DOHH2 (cell line): Measurements from ENCODE around the gene ZSCAN10.

Experiments used
- H3F3A ChIP-seq: fragments of 200-600 bp; sonication (generic), shearing (Covaris generic); 2 replicates; pipeline ENCODE4 v1.6.0; 2016; ENCODE audit warnings: antibody characterized with exemption, mild to moderate bottlenecking; ENCODE audit not compliant: control insufficient read depth, insufficient read depth
- H3K27ac ChIP-seq: fragments of 200-600 bp; sonication (generic); 2 replicates; pipeline ENCODE4 v1.5.1; 2014; ENCODE audit warnings: low read depth, mild to moderate bottlenecking, low read length, moderate library complexity
- H3K27me3 ChIP-seq: fragments of 200-600 bp; sonication (generic); 2 replicates; pipeline ENCODE4 v1.6.1; 2014; ENCODE audit warnings: mild to moderate bottlenecking, low read length, mixed read lengths; ENCODE audit not compliant: control insufficient read depth
- H3K36me3 ChIP-seq: fragments of 200-600 bp; sonication (generic); 2 replicates; pipeline ENCODE4 v1.6.1; 2014; ENCODE audit warnings: mild to moderate bottlenecking, low read length, moderate library complexity, mixed read lengths; ENCODE audit not compliant: control insufficient read depth
- H3K4me1 ChIP-seq: fragments of 200-600 bp; sonication (generic); 2 replicates; pipeline ENCODE4 v1.6.1; 2014; ENCODE audit warnings: mild to moderate bottlenecking, low read length, mixed read lengths; ENCODE audit not compliant: control insufficient read depth
- H3K4me2 ChIP-seq: fragments of 200-600 bp; sonication (generic); 2 replicates; pipeline ENCODE4 v1.6.0; 2014; ENCODE audit warnings: mild to moderate bottlenecking, low read length, moderate library complexity
- H3K4me3 ChIP-seq: fragments of 200-600 bp; sonication (generic); 2 replicates; pipeline ENCODE4 v1.5.1; 2014; ENCODE audit warnings: mild to moderate bottlenecking, low read length, mixed read lengths
- H3K79me2 ChIP-seq: fragments of 200-600 bp; sonication (generic); 2 replicates; pipeline ENCODE4 v1.6.1; 2014; ENCODE audit warnings: mild to moderate bottlenecking, low read length, mixed read lengths; ENCODE audit not compliant: control insufficient read depth
- H3K9me2 ChIP-seq: fragments of 200-600 bp; sonication (generic); replicated peaks from 2 replicates; pipeline ENCODE4 v1.6.1; 2014; ENCODE audit warnings: mild to moderate bottlenecking, low read length, mixed read lengths; ENCODE audit not compliant: control insufficient read depth
- H3K9me3 ChIP-seq: fragments of 200-600 bp; sonication (generic); 2 replicates; pipeline ENCODE4 v1.6.1; 2014; ENCODE audit warnings: antibody characterized with exemption, low read length, mixed read lengths; ENCODE audit not compliant: control insufficient read depth, insufficient read depth
- H4K20me1 ChIP-seq: fragments of 200-600 bp; sonication (generic); 2 replicates; pipeline ENCODE4 v1.6.0; 2014; ENCODE audit warnings: low read depth, mild to moderate bottlenecking, antibody characterized with exemption, low read length, moderate library complexity; ENCODE audit not compliant: control insufficient read depth, insufficient read depth
- EZH2phosphoT487 ChIP-seq: fragments of 200-600 bp; sonication (generic); IDR thresholded peaks from 2 replicates; pipeline ENCODE4 v1.6.1; 2017; ENCODE audit warnings: borderline replicate concordance, mild to moderate bottlenecking, antibody characterized with exemption, low read length, moderate library complexity, mixed read lengths
- TF ChIP-seq, protein P1 (sequence below): fragments of 200-600 bp; sonication (generic); IDR thresholded peaks from one replicate; pipeline ENCODE4 v1.5.1; 2014; ENCODE audit warnings: antibody characterized with exemption, mild to moderate bottlenecking, low read depth, low read length; ENCODE audit not compliant: poor library complexity, severe bottlenecking

ZSCAN10 gene

GRCh38 chr16:3088925-3089716 is 10.0 kb downstream of the ZSCAN10 start:
- Histone ChIP-seq H3K4me3 (no peak overlapping the region), H3K36me3 (no peaks in the 10 kb centered on the region), H3K79me2 (no peaks in the 10 kb centered on the region), H3K27ac (no peak overlapping the region), H3K9me2 (no peaks in the 10 kb centered on the region), H3K4me1 (peaks cover 14% of the 10 kb centered on the region), H3K4me2 (no peak overlapping the region), H4K20me1 (no peaks in the 10 kb centered on the region), H3K9me3 (no peaks in the 10 kb centered on the region), H3K27me3 (no peaks in the 10 kb centered on the region), H3F3A (no peaks in the 10 kb centered on the region)
- TF ChIP-seq, protein P1, sequence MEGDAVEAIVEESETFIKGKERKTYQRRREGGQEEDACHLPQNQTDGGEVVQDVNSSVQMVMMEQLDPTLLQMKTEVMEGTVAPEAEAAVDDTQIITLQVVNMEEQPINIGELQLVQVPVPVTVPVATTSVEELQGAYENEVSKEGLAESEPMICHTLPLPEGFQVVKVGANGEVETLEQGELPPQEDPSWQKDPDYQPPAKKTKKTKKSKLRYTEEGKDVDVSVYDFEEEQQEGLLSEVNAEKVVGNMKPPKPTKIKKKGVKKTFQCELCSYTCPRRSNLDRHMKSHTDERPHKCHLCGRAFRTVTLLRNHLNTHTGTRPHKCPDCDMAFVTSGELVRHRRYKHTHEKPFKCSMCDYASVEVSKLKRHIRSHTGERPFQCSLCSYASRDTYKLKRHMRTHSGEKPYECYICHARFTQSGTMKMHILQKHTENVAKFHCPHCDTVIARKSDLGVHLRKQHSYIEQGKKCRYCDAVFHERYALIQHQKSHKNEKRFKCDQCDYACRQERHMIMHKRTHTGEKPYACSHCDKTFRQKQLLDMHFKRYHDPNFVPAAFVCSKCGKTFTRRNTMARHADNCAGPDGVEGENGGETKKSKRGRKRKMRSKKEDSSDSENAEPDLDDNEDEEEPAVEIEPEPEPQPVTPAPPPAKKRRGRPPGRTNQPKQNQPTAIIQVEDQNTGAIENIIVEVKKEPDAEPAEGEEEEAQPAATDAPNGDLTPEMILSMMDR, result no peak
- no peak for TF ChIP-seq EZH2phosphoT487

GRCh38 chr16:3088450-3088849 is 10.6 kb downstream of the ZSCAN10 start:
- peaks cover 10% of the 10 kb centered on the region for H3K4me1 ChIP-seq
- TF ChIP-seq, protein P1, result no peak
- TF ChIP-seq EZH2phosphoT487, result no peak
- H3K9me3 ChIP-seq, result no peaks in the 10 kb centered on the region
- H3K36me3 ChIP-seq, result no peaks in the 10 kb centered on the region
- no peaks in the 10 kb centered on the region for H3F3A ChIP-seq
- H3K27ac ChIP-seq, result no peak overlapping the region
- H3K4me2 ChIP-seq, result no peak overlapping the region
- H3K9me2 ChIP-seq, result no peaks in the 10 kb centered on the region
- no peaks in the 10 kb centered on the region for H4K20me1 ChIP-seq
- H3K79me2 ChIP-seq, result no peaks in the 10 kb centered on the region
- no peaks in the 10 kb centered on the region for H3K27me3 ChIP-seq
- no peak overlapping the region for H3K4me3 ChIP-seq

DNA sequence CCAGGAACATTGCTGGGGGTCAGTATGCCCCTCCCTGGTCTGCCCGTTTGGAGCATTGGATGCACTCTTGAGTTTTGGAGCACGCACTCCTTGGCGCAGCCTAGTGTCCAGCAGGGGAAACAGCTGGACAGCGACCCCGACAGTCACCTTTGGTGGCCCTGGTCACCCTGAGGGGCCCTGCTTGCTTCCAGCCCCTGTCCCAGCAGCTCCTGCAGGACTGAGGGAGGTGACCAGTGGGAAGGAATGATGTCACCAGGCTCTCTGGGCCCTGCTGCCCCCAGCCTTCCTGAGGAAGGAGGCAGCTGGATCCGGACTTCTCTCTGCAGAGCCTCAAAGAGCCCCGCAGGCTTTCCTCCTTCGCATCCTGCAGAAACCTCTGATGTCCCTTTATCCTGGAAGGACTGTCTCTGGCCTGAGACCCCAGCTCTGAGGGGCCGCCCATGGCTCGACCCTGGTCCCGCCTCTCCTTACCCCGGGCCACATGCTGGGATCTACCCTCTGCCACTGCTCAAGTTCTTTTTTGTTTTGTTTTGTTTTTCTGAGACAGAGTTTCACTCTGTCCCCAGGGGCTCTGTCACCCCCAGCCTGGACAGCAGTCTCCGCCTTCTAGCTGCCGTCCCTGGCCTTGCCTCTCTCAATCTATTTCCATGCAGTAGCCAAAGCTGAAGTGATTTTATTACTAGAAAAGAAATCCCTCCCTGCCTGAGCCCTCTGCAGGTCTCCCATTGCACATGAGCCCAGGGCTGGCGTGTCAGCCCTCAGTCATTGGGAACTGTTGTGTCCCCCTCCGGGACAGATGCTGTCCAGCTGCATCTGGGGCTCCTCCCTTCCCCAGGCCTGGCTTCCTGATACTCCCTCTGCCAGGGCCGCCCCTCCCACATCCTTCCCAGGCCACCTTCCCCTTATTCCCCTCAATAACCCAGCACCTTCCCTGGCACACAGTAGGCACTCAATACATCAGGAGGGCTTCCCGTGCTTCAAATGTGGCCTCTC is 11.6 kb downstream of the ZSCAN10 start:
- H3K4me1 ChIP-seq, result peaks cover 1% of the 10 kb centered on the region
- TF ChIP-seq EZH2phosphoT487, result no peak
- TF ChIP-seq, protein P1, result no peak
- H3F3A ChIP-seq, result no peaks in the 10 kb centered on the region
- no peak overlapping the region for H3K27ac ChIP-seq
- H3K36me3 ChIP-seq, result no peaks in the 10 kb centered on the region
- H3K4me3 ChIP-seq, result no peak overlapping the region
- H3K27me3 ChIP-seq, result no peaks in the 10 kb centered on the region
- H3K4me2 ChIP-seq, result no peak overlapping the region
- no peaks in the 10 kb centered on the region for H3K9me3 ChIP-seq
- no peaks in the 10 kb centered on the region for H3K9me2 ChIP-seq
- no peaks in the 10 kb centered on the region for H4K20me1 ChIP-seq
- no peaks in the 10 kb centered on the region for H3K79me2 ChIP-seq
